ENCODE results near the gene NNMT. TPM values are rescaled to one million over a fixed set of nuclear protein-coding genes. Genes with fewer than 3 reads are reported as not detected.
"Not testable (repeated sequence)": the region's sequence is repeated elsewhere in the genome, so short reads cannot be mapped to it uniquely, and the experiment has no call there.

NNMT gene
- polyA plus RNA-seq, 1 experiment: 188 TPM

DNA sequence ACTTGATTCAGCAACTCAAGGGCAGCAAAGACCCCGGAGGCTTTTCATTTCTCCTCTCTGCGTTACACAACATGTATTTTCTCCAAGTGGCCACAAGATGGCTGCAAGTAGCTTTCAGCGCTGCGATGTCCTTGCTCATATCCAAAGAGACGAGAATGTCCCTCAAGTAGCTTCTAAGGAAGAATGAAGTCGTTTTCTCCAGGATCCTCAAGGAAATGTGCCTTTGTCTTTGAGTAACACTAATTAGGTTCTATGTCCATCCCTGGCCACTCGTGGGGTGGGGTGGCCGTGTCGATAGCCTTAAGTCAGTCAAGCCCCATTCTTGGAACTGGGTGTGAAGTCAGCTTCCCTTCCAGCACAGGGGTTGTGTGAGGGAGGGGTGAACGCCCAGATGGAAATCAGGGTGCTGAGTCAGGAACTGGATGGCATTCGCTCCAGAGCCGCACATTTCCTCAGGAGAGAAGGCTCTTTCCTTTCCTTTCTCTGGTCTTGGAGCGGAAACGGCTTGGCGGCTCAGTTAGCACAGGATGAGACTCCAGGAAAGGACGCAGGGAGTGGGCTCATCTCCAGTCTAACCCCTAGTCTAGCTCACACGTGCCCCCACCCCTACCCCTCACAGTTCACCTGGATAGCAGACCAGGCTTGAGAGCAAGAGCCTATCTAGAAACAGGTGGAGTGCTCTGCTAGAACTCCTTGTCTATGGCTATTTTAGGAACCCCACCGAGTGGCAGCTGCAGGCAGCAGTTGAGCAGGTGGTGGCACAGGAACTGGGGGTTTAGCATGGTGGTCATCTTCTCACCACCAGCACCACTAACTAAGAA is 44.3 kb downstream of the NNMT start:
- DNase-seq (ENCODE audit: low read depth, low spot score): peak; percentile 66
- Histone ChIP-seq H3K27ac (ENCODE audit: low read depth, low read length) (no peak overlapping the region), H3K4me3 (ENCODE audit: low read depth, low read length) (no peak overlapping the region), H3K27me3 (ENCODE audit: control insufficient read depth, insufficient read depth, low read length) (no peaks in the 10 kb centered on the region), H3K9me3 (ENCODE audit: control insufficient read depth, insufficient read depth, low read length) (no peaks in the 10 kb centered on the region)
- ChIA-PET CTCF (interaction anchor here (0.6 to 2.3 kb wide), 42 partner anchors 8 to 424 kb away, joined by 3 to 18 read pairs (median 4); partner anchors contain the start of gene REXO2), POLR2A (no interaction called here)
- peak; percentile 88 for TF ChIP-seq CTCF (IDR thresholded peaks at IDR 0.05; ENCODE audit: low read depth, low read length)

DNA sequence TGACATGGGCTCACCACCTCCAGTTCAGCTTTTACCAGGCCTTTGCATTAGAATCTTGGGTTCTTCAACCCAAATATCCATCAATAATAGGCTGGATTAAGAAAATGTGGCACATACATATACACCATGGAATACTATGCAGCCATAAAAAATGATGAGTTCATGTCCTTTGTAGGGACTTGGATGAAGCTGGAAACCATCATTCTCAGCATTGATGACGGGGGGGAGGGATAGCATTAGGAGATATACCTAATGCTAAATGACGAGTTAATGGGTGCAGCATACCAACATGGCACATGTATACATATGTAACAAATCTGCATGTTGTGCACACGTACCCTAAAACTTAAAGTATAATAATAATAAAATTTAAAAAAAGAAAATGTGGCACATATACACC is 45.5 kb downstream of the NNMT start:
- H3K27me3 ChIP-seq (ENCODE audit: control insufficient read depth, insufficient read depth, low read length); H3K27ac ChIP-seq (ENCODE audit: low read depth, low read length); DNase-seq (ENCODE audit: low read depth, low spot score); H3K9me3 ChIP-seq (ENCODE audit: control insufficient read depth, insufficient read depth, low read length); H3K4me3 ChIP-seq (ENCODE audit: low read depth, low read length); POLR2A ChIA-PET: not testable (repeated sequence)
- CTCF ChIA-PET: interaction anchor here (0.7 to 1.9 kb wide), 4 partner anchors 62 to 420 kb away, joined by 3 to 18 read pairs (median 10); partner anchors contain the start of gene REXO2

DNA sequence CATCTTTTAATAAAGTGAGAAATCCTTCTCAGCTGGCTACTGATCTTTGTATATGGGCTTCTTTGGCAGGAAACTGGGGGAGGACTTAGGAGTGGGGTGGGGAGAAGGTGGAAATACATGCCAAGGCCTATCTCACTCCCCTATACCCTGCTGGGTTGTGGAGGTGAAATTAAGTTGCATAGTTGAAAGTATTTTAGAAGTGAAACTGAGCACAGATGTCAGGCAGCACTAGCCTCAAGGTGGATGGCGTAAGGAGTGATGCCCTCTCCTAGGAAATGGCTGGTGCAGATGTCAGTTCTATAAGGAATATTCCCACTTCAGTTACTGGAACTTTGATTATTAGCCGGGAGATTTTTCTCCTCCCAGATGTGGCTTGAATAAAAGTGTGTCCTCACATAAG is 46.3 kb downstream of the NNMT start:
- H3K27ac ChIP-seq (ENCODE audit: low read depth, low read length): no peak overlapping the region
- H3K9me3 ChIP-seq (ENCODE audit: control insufficient read depth, insufficient read depth, low read length): peaks cover 5% of the 10 kb centered on the region; the same call in 1 of the 2 replicates
- H3K27me3 ChIP-seq (ENCODE audit: control insufficient read depth, insufficient read depth, low read length): no peaks in the 10 kb centered on the region
- DNase-seq (ENCODE audit: low read depth, low spot score): no peak
- ChIA-PET CTCF (interaction anchor here (1.0 to 1.3 kb wide), 3 partner anchors 97 to 420 kb away, joined by 3 to 5 read pairs (median 4); partner anchors contain the start of gene REXO2), POLR2A (no interaction called here)
- TF ChIP-seq CTCF (IDR thresholded peaks at IDR 0.05; ENCODE audit: low read depth, low read length): no peak
- H3K4me3 ChIP-seq (ENCODE audit: low read depth, low read length): no peak overlapping the region

DNA sequence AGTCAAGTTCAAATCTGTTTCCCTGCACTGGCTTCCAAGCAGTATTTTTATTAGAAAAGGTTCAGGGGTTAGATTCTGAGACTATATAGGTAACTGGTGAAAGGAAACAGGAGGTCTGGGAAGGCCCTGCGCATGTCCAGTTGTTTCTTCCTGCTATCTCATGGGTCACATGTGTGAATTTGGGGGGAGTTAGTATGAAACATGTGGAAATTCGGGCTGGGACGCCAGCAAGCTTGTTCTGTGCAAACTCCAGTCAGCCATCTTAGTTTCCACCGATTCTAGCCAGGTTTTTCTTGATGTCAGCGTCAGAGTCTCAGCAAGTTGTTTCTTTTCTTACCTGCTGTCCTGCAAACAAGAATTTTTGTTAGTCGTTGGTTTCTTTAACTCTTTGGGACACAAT is 46.8 kb downstream of the NNMT start:
- TF ChIP-seq CTCF (IDR thresholded peaks at IDR 0.05; ENCODE audit: low read depth, low read length): no peak
- H3K4me3 ChIP-seq (ENCODE audit: low read depth, low read length): no peak overlapping the region
- ChIA-PET CTCF (interaction anchor here (1.0 to 1.3 kb wide), 3 partner anchors 96 to 420 kb away, joined by 3 to 5 read pairs (median 4); partner anchors contain the start of gene REXO2), POLR2A (no interaction called here)
- H3K27me3 ChIP-seq (ENCODE audit: control insufficient read depth, insufficient read depth, low read length): no peaks in the 10 kb centered on the region
- no peak for DNase-seq (ENCODE audit: low read depth, low spot score)
- peaks cover 5% of the 10 kb centered on the region; the same call in 1 of the 2 replicates for H3K9me3 ChIP-seq (ENCODE audit: control insufficient read depth, insufficient read depth, low read length)
- H3K27ac ChIP-seq (ENCODE audit: low read depth, low read length): no peak overlapping the region

DNA sequence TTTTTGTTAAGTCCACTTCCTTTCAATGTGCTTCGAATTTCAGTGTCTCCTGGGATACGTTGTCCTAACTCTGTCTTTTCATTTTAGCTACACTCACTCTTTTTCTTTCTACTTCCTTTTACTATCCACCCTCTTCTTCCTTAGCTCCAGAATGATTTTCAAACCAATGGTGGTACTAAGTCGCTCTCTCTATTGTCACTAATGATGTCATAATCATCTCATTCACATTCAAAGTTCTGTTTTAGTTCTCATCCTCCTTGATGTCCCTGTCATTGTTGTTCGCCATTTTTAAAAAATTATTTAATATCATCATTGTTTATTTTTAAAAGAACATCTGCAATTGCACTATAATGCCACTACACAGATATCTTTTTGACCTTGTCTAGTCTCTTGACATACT is 47.3 kb downstream of the NNMT start:
- POLR2A ChIA-PET: interaction anchor here (0.6 kb wide), 1 partner anchor 97 kb away, joined by 4 read pairs; no protein-coding TSS in a partner anchor

More for the DNA sequence above, 47.3 kb downstream of the NNMT start:
- Histone ChIP-seq H3K27me3 (ENCODE audit: control insufficient read depth, insufficient read depth, low read length) (no peaks in the 10 kb centered on the region), H3K4me3 (ENCODE audit: low read depth, low read length) (no peak overlapping the region), H3K27ac (ENCODE audit: low read depth, low read length) (no peak overlapping the region), H3K9me3 (ENCODE audit: control insufficient read depth, insufficient read depth, low read length) (peaks cover 5% of the 10 kb centered on the region; the same call in 1 of the 2 replicates)
- no peak for TF ChIP-seq CTCF (IDR thresholded peaks at IDR 0.05; ENCODE audit: low read depth, low read length)
- no peak for DNase-seq (ENCODE audit: low read depth, low spot score)
- CTCF ChIA-PET: interaction anchor here (1.0 to 1.3 kb wide), 3 partner anchors 96 to 419 kb away, joined by 3 to 5 read pairs (median 4); partner anchors contain the start of gene REXO2

Data from AG04450 (cell line).